ENCODE measurements around the gene JPT2. TPM values are rescaled to one million over a fixed set of nuclear protein-coding genes. Genes with fewer than 3 reads are reported as not detected.

The JPT2 gene
- total and polyA plus RNA-seq, 2 experiments from 2014 or later, result 43.8 to 139 TPM

- no peaks in the 10 kb centered on the region; the same call in 2 of the 3 replicates for H3K9me3 Mint-ChIP-seq
- Histone ChIP-seq H4K20me1 (replicated peaks; ENCODE audit: insufficient read depth) (peaks cover 12% of the 10 kb centered on the region; the same call in 1 of the 2 replicates), H3K4me3 (no peak overlapping the region), H3K4me2 (no peak overlapping the region), H3K9me2 (ENCODE audit: insufficient read depth) (no peaks in the 10 kb centered on the region), H3K79me2 (replicated peaks; ENCODE audit: insufficient read depth) (peaks cover 9% of the 10 kb centered on the region), H3K36me3 (ENCODE audit: insufficient read depth) (no peaks in the 10 kb centered on the region; the same call in 1 of the 2 replicates), H3K27ac (ENCODE audit: low read depth) (no peak overlapping the region), H3F3A (replicated peaks; ENCODE audit: low read depth) (peaks cover 9% of the 10 kb centered on the region; the same call in 1 of the 2 replicates), H3K27me3 (ENCODE audit: insufficient read depth) (no peaks in the 10 kb centered on the region), H2AFZ (no peak overlapping the region), H3K4me1 (ENCODE audit: insufficient read depth) (peaks cover 8% of the 10 kb centered on the region)
- TF ChIP-seq ZNF114 (CRISPR knock-in tag; IDR thresholded peaks at IDR 0.05), result no peak
- no peak for TF ChIP-seq CREB1 (CRISPR knock-in tag; IDR thresholded peaks at IDR 0.05; ENCODE audit: low read depth)
- no peak for TF ChIP-seq EZH2 (IDR thresholded peaks at IDR 0.05; ENCODE audit: low read depth, unreplicated experiment)
- no peak for TF ChIP-seq NANOG (IDR thresholded peaks at IDR 0.05; ENCODE audit: borderline replicate concordance)
- no peak for TF ChIP-seq STAT1 (IDR thresholded peaks at IDR 0.05; ENCODE audit: unreplicated experiment)
- no peak for TF ChIP-seq POLR2AphosphoS5 (IDR thresholded peaks at IDR 0.05; ENCODE audit: low read depth)
- no peak for TF ChIP-seq ZNF331 (CRISPR knock-in tag; IDR thresholded peaks at IDR 0.05; ENCODE audit: low read depth)
- no peak for TF ChIP-seq ETS1 (IDR thresholded peaks at IDR 0.05)
- TF ChIP-seq JUNB (IDR thresholded peaks at IDR 0.05; ENCODE audit: unreplicated experiment), result no peak
- TF ChIP-seq REST (IDR thresholded peaks at IDR 0.05; ENCODE audit: unreplicated experiment), result no peak
- TF ChIP-seq EZH2phosphoT487 (IDR thresholded peaks at IDR 0.05; ENCODE audit: unreplicated experiment), result no peak
- H3K27ac Mint-ChIP-seq, result no peak overlapping the region
- no peak overlapping the region for H3K4me3 Mint-ChIP-seq
- DNase-seq (ENCODE audit: low spot score) (no peak), ATAC-seq (no peak)
- H3K27me3 Mint-ChIP-seq (ENCODE audit: insufficient read depth, low read depth, poor library complexity), result peaks cover 25% of the 10 kb centered on the region
- H3K4me1 Mint-ChIP-seq, result peaks cover 14% of the 10 kb centered on the region
- peaks cover 68% of the 10 kb centered on the region for H3K36me3 Mint-ChIP-seq (ENCODE audit: low read depth)
Measured at GRCh38 chr16:1674306-1674705, 3.8 kb upstream of the JPT2 start.
